IPS DF 4.7 (cell line): ENCODE measurements around the gene MAP6.
"Not testable (repeated sequence)": the region's sequence is repeated elsewhere in the genome, so short reads cannot be mapped to it uniquely, and the experiment has no call there.

Experiments used
- DNase-seq: peaks from one replicate; pipeline ENCODE4 v3.0.0-alpha.2; 2013; ENCODE audit warnings: low spot score; ENCODE audit errors: extremely low read depth

Gene MAP6

DNA sequence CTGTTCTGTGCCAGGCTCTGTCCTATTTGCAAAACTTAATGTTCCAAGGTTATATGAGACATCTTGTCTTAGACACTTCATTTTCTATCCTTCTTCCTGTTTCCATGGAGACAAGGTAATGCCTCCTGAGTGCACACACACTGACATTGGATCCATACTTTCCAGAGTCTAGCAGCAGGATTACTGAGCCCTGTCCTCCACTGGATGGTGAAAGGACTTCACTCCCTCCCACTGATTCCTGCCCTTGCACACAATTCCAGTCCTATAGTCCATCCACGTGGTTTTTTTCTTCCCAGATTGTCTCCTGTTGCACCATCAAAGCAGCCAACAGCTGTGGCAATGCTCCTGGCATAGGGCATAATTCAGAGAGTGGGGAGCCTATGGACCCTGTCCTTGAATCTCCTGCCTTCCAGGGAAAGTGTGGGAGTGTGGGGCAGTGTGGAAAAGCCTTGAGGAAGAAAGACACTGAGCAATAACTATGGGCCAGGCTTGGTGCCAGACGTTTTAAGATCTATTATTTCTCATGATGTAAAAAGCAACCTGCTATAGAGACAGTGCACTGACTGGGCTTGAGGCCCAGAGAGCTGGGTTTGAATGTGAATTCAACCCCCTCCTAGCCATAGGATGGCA lies 75.4 kb downstream of the MAP6 start:
- DNase-seq, result no peak

GRCh38 chr11:75592715-75593114 lies 76.1 kb downstream of the MAP6 start:
- DNase-seq, result no peak

DNA sequence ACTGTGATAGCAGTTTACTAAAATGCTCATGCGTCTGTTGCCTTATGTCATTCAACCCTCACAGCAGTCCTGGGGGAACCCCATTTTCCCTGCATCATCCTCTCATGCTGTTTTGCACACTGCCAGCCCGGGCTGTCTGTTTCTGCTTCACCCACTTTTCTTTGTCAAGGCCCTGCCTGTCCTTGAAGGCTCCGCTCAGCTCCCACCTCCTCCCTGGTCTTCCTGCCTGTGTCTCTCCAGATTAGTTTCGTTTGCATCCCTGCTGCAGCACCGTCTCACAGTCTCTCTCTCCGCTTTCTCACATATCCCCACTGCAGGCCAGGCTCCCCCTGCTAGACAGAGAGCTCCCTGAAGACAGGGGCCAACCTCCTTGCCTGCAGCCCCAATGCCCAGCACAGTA lies 76.9 kb downstream of the MAP6 start:
- DNase-seq, result no peak

DNA sequence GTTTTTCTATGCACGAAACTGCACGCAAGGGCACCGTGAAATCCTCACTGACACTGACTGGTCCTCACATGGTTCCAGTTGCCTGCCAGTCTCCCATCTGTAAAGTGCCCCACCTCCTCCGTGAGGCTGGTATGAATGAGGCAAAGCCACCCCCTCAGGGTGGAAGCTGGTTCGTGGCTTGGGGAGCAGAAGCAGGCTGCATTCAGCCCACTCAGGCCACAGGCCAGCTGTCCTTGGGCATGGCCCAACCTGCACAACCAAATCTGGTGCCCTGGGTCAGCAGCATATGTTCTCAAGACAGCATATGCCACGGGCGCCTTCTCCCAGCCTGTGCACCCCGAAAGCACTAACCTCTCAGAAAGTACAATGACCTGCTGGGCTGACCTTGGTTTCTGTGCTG lies 77.5 kb downstream of the MAP6 start:
- DNase-seq, result no peak

DNA sequence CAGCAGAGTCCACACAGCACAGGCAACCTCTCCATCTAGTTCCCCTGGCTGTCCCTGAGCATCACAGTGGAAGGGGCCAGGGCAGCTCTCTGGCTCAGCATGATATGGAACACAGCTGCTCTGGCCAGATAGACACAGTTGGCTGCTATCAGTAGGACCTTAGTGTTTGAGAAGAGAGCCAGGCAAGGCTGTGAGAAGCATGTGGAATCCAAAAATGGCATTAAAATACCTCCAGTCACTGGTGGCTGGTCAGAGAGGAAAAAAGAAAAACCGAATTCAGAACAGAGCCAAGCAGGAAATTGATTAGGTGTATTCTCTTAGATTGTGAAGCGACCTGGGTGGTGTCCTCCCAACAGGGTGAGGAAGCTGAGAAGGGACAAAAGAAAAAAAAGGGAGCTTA lies 78.9 kb downstream of the MAP6 start:
- no peak for DNase-seq

DNA sequence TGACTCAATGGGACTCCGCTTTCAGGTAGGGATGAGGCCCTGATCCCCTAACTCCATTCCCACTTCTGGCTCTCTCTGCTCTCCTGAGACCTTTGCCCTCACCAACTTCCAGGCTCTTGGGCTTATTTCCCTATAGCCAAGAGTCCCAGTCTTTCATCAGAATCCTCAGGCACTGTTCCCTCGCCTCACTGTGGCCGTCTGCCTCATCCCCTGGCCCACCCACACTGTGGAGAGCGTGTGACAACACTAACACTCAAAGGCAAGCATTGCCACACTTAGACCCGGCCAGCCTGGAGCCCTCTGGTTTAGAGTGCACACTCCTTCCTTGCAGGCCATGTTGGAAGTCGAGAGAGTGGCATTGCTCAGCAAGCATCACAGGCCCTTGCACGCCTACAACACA lies 79.8 kb downstream of the MAP6 start:
- DNase-seq, result no peak

GRCh38 chr11:75588051-75588481 lies 80.8 kb downstream of the MAP6 start:
- no peak for DNase-seq

- no peak for DNase-seq
Measured at GRCh38 chr11:75586395-75586794, 82.4 kb downstream of the MAP6 start.

DNA sequence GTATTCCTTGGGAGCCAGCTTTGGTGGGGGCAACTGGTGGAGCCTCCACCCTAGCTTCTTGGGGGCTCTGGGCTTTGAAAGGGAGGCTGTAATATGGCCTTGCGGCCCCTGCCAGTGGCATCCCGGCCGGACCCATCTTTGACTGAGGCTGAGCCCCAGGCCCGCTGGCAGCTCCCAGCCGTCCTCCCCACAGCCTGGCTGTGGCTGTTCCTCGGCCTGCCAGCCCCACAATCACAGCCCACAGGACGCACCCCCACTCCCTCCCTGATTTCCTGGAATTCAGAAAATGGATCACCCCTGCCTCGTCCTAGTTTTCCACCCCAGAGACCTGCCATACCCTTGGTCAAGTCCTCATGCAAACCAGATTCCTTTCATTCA lies 83.6 kb downstream of the MAP6 start:
- no peak for DNase-seq

GRCh38 chr11:75584659-75585292 lies 84.1 kb downstream of the MAP6 start:
- DNase-seq, result not testable (repeated sequence)

DNA sequence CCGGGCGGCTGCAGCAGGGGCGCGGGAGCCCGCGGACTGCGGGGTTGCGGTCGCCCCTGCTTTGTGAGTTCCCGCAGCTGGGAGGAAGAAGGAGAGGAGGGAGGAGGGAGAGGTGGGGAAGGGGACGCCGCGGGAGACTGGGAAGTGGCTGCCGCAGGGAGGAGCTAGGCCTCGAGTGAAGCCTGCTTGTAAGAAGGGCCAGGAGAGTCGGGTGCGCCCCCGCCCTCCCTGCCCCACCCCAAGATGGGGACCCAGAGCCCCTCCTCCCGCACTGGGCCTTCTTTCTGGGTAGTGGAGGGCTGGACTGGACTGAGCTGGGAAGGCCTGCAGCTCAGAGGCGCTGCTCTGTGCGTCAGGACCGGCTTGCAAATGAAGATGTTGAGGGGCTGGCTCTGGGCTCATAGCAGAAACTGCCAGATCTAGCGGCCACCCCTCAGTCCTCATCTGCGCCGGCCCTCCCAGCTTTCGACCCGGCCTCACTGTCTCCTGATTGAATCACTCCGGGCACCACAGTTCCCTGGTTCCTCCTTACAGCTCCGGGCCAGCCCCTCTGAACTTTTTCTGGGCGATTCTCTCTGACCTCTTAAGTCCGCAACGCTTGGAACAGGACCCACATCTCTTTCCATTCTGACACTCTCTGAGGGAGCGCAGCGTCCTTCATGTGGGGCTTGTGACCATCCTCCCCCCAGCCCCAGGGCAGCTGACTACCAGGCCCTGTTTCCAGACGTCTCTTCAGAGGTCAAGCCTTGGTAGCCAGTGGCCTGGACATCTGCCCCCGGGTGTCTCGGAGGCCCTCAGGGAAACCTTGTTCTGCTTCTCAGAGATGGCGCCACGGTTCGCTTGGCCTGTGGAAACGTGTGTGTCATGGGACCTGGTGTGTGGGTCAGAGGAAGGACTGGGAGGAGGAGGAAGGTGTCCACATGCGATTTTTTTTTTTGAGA lies 84.8 kb downstream of the MAP6 start:
- DNase-seq, result no peak

- DNase-seq, result no peak
Measured at GRCh38 chr11:75582895-75583717, 85.7 kb downstream of the MAP6 start.

DNA sequence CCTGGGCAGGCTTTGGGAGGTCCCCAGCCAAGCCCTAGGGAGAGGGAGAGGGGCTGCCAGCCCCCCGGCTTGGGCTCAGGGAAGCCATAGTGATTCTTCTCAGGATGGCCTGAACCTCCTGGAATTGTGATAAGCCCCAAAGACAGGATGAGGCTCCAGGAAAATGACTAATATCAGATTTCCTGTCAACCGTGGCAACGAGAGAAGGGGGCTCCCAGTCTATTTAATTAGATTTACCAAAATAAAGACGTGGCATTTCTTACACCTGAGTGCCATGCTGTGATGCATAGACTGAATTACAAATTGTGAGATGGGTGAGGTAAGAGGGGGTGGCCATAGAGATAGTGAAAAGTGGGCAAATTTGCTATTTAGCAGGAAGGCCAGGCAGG lies 86.3 kb downstream of the MAP6 start:
- no peak for DNase-seq

DNA sequence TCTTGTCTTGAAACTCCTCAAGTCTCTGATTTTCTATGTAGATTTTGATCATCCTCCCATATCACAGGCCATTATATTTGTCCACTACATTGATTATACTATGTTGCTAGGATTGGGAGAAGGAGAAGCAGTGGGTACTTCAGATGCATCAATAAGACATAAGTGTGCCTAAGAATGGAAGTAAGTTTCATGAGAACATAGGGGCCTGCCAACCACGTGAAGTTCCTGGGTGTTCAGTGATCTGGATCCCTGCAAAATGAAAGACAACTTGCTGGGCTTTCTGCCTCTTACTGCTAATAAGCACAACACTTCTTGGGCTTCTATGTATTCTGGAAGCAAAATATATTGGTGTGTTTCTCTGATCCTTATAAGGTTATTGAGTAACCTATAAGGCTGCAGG lies 89.0 kb downstream of the MAP6 start:
- no peak for DNase-seq

- DNase-seq, result no peak
Measured at GRCh38 chr11:75578977-75579376, 89.9 kb downstream of the MAP6 start.

GRCh38 chr11:75577207-75577606 lies 91.6 kb downstream of the MAP6 start:
- no peak for DNase-seq

DNA sequence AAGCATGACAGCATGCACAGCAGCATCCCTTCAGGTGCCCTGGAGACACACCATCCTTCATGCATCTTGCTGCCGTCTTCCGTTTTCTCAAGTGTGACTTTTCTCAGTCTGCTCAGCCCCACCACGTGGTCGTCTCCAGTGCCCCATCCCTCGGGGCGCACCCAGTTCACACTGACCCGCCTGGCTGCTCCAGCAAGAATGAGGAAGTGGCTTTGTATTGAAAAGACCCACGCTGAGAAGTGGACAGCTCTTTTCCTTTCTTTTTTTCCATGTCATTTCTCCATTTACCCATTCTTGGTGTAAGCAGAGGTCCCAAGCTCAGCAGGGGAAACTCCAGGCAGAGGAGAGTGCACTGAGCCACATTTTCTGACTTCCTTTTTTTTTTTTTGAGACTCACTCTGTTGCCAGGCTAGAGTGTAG lies 92.3 kb downstream of the MAP6 start:
- no peak for DNase-seq

- DNase-seq, result no peak
Measured at GRCh38 chr11:75576017-75576416, 92.8 kb downstream of the MAP6 start.

DNA sequence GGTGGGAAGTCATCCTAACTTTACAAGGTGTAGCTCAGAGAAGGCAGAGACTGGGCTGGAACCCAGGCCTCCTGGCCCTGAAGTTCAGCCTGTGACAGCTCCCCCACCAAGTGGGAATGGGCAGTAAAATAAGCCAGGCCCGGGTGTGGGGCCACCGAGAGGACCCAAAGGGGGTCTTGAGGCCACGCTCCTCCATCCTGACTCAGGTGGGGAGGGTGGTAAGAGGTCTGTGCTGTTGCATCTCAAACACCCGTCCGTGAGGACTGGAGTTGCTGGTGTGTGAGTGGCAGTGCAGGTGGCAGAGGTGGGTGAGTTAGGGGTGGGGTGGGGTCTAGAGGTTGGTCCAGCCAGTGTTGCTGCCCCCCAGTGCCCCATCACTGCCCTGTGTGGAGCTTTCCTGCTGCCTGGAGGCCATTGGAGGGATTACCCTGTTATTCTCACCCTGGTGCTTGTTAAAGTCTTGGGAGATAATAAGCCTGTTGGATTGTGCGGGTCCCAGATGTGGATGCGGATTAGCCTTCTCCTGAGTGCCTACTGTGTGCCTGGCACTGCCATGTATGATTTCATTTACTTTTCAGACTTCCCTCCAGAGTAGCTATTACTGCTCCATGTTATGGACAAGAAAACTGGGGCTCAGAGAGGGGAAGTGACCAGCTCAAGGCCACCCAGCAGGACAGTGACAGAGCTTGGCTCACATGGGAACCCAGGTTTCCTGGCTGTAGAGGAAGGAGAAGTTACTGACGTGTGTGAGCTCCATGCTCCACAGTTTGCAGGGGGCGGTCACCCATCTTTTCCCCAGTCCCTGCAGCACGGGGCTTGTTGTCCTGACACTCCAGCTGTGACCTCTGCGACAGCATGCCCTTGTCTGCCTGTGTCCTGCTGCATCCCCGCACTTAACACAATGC lies 93.9 kb downstream of the MAP6 start:
- no peak for DNase-seq

DNA sequence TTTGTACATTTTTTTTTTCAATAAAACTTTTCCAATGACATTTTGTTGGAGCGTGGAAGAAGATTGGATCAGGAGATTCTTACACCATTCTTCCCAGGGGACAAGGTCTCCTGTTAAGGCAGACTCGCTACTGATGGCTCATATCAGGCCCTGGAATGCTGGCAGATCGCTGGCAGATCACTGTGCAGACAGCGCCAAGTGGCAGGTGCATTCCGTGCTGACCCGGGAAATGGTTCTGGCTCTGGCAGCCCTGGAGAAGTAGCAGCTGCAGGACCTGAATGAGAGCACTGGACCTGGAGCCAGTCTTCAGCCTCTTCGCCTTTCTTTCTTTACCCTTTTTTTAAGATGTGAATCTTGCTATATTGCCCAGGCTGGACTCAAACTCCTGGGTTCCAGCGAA lies 96.1 kb downstream of the MAP6 start:
- DNase-seq, result no peak
